Measurements from ENCODE around the gene UBQLN2.
"Not testable (repeated sequence)": the region's sequence is repeated elsewhere in the genome, so short reads cannot be mapped to it uniquely, and the experiment has no call there.

Gene UBQLN2

GRCh38 chrX:56563231-56564161, at the start of gene UBQLN2:
UBQLN2 (plus strand) TSS chrX:56563627; CDS start chrX:56563874, 247 bp downstream.
- DNase-seq = peak; percentile 84

GRCh38 chrX:56519642-56520041, 43.8 kb upstream of the UBQLN2 start:
- no peak for DNase-seq

GRCh38 chrX:56529482-56530007, 33.9 kb upstream of the UBQLN2 start:
- not testable (repeated sequence) for DNase-seq

- DNase-seq = no peak
Measured at GRCh38 chrX:56530011-56530410, 33.4 kb upstream of the UBQLN2 start.

- DNase-seq = no peak
Measured at GRCh38 chrX:56550667-56551066, 12.8 kb upstream of the UBQLN2 start.

- no peak for DNase-seq
Measured at GRCh38 chrX:56554870-56555269, 8.6 kb upstream of the UBQLN2 start.

GRCh38 chrX:56557376-56557929, 6.0 kb upstream of the UBQLN2 start:
- no peak for DNase-seq

GRCh38 chrX:56564164-56564885, 898 bp downstream of the UBQLN2 start:
- peak; percentile 44 for DNase-seq

GRCh38 chrX:56564921-56565840, 1.8 kb downstream of the UBQLN2 start:
- DNase-seq = peak; percentile 3

GRCh38 chrX:56569378-56570057, 6.1 kb downstream of the UBQLN2 start:
- no peak for DNase-seq

GRCh38 chrX:56572975-56573374, 9.5 kb downstream of the UBQLN2 start:
- no peak for DNase-seq

GRCh38 chrX:56574861-56575260, 11.4 kb downstream of the UBQLN2 start:
- no peak for DNase-seq

GRCh38 chrX:56576721-56577120, 13.3 kb downstream of the UBQLN2 start:
- DNase-seq = no peak

- no peak for DNase-seq
Measured at GRCh38 chrX:56588397-56589188, 25.2 kb downstream of the UBQLN2 start.

- not testable (repeated sequence) for DNase-seq
Measured at GRCh38 chrX:56591830-56592229, 28.4 kb downstream of the UBQLN2 start.

GRCh38 chrX:56600141-56600540, 36.7 kb downstream of the UBQLN2 start:
- DNase-seq = no peak

GRCh38 chrX:56600987-56601386, 37.6 kb downstream of the UBQLN2 start:
- DNase-seq = no peak

- DNase-seq = no peak
Measured at GRCh38 chrX:56615282-56615681, 51.9 kb downstream of the UBQLN2 start.

All from fibroblast of skin of right biceps (primary cell).